GM18502 (cell line): Measurements from ENCODE around the gene SKP2.
"Not testable (repeated sequence)": the region's sequence is repeated elsewhere in the genome, so short reads cannot be mapped to it uniquely, and the experiment has no call there.

Source experiments
- ATAC-seq: cut with Tn5 transposase; IDR thresholded peaks from one replicate; pipeline ENCODE4 v1.9.1; 2021; ENCODE audit warnings: mild to moderate bottlenecking; ENCODE audit not compliant: unreplicated experiment, poor library complexity

SKP2 gene

DNA sequence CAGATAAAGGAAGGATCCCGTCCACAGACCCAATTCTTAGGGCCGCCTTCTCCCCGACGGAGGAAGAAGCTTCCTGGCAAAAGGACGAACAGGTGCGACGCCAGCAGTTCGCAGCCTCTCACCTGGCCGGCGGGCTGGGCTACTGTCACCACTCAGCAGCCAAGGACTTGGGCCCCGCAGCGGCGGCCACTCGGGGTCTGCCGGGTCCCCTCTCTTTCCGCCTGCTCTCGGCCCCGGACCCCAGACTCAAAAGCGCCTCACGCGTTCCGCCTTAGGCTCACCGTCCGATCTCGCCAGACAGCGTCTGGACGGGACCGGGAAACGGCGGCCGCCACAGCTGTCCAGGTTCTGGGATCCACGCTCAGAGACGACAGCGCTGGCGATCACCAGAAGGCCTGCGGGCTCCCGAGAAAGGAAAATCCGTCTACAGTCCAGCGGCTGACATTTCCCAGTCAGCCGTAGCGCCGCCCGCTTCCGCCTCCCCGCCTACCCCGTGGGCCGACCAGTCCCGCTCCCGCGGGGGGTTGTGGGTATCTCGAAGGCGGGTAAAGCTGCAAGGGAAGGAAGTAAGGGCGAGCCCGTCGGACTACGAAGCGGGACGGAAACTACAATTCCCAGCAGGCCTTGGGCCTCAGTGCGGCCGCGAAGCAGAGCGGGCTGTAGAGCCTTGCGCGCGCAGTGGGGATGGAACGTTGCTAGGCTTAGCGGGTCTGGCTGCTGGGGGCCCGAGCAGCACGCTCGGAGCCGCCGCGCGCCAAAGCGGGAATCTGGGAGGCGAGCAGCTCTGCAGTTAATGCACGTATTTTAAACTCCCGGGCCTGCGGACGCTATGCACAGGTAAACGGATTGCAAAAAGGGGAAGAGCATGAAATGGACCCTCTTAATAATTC is at the start of gene SKP2, which contains the start of gene LMBRD2:
SKP2 (plus strand) TSS at position 678 of the 890 bp plus-strand sequence; CDS start at position 830, 152 bp downstream.
LMBRD2 (minus strand) TSS at position 454 of the 890 bp plus-strand sequence. CDS start 8,538 bp downstream, outside the sequence.
- ATAC-seq: peak; percentile 99

DNA sequence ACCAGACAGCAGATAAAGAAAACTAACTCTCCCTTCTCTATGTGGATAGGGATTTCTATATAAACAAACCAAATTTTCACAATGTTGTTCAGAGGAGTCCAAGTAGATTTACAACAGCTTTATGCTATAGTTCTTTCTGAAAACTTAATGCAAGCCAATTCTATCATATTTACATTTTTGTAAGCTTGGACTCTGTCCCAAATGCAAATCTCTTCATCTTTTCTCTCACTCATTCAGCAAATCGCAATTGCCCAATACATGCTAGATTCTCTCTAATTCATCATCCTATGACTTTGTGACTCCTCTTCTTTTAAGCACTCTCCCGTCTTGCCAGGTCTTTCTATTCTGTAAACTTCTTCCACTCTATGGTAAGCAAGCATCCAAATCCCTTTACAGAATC is 46.1 kb upstream of the SKP2 start:
- no peak for ATAC-seq

DNA sequence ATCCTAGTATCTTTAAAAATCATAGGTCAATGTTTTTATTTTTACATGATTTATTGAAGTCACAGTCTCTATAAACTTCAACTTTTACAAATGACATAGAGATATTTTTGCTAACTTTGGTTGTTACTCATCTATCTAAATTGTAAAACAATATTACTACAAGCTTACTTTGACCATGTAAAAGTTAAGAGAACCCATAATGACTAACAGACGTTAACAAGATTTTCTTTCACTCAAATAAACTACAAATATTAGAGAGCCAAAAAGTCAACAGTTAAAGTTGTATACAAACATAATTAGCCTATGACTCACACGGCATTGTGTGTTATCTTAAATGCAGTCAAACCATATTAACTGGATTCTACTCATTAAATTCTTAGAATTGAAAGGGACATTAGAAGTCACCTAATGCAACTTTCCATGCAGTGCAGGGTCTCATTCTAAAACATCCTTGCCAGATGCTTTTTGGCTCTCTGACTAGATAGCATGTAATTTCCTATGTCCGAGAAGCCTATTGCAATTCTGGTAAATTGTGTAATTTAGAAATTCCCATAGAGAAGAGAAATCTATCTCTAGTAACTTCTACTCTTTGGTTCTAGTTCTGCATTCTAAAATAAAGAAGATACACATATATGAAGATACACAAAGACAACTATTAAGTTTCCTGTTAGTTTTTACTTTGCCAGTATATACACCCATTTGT is 43.0 kb upstream of the SKP2 start:
- ATAC-seq: no peak

DNA sequence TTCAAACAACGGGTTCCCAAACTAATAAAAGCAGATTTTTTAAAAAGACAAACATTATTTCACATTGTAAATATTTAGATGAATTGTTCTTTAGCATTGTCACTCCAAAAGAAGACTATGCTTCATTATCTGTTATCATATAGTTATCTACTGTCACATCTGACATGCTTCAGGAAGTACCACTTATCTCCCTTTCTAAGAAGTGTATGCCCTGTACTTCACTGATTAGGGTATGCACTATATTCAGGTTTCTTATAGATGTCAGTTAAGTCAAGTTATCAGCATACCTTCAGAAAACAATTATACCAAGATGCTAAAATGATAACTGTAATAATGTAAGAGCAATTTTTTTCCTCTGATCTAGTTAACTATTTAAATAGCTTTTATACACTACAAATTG is 40.7 kb upstream of the SKP2 start:
- no peak for ATAC-seq

DNA sequence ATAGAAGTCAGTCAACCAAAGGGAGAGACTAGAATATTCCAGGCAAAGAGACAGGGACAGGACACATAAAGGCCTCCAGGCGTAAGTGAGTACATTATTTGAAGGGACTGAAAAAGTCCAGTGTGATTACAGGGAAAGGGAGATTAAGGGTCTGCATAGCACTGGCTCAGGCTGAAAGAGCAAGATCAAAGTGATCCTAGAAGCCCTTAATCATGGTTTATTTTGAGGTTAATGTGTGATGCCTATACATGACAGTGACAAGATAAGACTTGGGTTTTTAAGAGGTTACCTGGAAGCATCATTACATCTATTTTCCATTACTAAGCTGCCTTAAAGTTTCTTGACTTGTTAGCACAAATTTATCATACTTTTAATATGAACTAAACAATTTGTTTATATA is 26.0 kb upstream of the SKP2 start:
- no peak for ATAC-seq

DNA sequence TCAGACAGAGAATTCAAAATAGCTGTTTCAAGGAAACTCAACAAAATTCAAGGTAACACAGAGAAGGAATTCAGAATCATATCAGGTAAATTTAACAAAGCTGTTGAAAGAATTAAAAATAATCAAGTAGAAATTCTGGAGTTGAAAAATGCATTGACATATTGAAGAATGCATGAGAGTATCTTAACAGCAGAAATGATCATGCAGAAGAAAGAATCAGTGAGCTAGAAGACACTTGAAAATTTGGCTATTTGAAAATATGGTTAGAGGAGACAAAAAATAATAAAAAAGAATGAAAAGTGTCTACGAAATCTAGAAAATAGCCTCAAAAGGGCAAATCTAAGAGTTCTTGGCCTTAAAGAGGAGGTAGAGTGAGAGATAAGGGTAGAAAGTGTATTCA is 23.1 kb upstream of the SKP2 start:
- no peak for ATAC-seq

DNA sequence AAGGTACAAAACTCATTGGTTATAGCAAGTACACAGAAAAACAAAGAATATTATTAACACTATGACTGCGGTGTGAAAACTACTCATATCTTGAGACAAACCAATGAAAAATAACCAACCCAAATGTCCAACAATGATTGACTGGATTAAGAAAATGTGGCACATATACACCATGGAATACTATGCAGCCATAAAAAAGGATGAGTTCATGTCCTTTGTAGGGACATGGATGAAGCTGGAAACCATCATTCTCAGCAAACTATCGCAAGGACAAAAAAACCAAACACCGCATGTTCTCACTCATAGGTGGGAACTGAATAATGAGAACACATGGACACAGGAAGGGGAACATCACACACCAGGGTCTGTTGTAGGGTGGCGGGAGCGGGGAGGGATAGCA is 22.2 kb upstream of the SKP2 start:
- not testable (repeated sequence) for ATAC-seq

DNA sequence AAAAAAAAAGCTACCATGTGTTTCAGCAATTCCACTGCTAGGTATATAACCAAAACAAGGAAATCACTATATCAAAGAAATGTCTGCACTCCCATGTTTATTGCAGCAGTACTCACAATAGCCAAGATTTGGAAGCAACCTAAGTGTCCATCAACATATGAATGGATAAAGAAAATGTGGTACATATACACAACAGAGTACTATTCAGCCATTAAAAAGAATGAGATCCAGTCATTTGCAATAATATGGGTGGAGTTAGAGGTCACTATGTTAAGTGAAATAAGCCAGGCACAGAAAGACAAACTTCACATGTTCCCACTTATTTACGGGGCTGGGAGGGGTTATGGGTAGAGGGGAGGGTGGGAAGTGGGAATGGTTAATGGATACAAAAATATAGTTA is 18.9 kb upstream of the SKP2 start:
- not testable (repeated sequence) for ATAC-seq

DNA sequence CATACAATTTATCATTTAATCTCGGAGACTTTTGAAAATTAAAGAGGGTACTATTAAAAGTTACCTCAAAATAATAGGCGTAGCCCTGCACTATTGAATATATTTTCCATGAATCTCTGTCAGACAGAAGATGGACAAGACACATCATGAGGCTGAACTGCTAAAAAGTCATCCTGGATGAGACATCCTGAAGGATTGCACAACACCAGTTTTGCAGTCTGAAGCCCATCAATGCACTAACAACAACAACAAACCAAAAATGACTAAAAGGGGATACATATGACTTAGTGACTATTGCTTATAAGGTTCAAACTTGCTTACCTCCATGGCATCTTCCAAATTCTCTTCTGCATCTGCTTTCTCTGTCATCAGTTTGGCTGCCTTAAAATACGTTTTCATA is 15.9 kb upstream of the SKP2 start:
- no peak for ATAC-seq

DNA sequence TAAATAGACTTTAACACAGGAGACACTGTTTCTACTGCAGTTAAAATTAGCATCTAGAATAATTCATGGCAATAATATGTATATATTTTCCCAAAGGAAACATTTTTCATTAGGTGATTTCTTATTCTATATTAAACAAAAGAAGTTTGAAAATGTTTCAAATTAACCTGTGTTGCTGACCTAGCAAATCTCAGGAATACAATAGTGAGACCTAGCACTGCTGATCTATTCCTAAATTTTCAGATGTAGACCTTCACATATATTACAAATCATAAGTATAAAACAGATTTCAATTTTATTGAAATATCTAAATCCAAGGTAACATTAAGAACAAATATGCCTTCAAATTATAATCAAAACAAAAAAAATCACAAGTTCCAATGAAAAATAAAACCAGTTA is 15.3 kb upstream of the SKP2 start:
- ATAC-seq: no peak

DNA sequence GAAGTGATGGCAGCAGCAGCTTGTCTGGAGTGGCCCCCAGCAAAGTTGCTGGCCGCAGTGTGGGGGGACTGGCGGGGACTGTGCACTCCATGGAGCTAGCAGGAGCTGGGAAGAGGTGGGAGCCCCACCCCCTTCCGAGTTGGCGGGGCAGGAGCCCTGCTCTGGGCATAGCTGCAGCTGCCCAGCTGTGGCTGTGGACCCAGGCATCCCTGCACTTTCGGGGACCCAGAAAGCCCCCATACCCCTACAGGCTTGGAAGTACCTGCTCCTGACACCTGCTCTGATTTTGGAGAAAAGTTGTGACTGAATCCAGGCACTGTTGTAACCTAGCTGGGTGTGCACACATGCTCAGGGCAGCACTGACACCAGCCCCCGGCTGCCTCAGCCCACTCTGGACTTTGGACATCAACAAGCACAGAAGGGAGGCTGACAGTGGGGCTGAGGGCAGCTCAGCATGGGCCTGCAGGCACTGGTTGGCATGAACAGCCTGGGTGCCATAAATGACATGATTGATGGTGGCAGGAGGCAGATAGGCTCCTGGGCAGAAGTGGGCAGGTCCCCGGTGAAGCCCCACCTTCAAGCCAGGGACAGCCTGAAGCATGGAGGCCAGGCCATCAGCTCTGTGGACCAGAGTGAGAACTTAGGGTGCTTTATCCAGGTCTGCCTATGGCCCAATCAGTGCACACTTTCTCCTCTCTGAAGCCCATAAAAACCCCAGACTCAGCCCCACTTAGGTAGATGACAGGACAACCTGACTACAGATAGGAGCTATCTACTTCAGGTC is 12.8 kb upstream of the SKP2 start:
- ATAC-seq: no peak

DNA sequence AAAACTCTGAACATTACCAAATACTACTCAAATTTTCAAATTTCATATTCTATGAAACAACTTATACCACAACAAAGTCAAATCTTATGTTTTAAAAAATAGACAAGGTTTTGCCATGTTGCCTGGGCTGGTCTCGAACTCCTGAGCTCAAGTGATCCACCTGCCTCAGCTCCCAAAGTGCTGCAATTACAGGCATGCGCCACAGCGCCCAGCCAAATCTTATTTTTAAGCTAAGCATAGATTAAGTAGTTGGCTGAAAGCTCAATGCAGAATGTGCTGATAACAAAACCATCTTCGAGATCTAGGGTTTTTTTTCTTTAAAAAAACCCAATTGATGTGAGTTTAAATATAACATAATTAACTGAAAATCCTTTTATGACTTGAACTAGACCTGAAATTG is 6.6 kb upstream of the SKP2 start:
- no peak for ATAC-seq

DNA sequence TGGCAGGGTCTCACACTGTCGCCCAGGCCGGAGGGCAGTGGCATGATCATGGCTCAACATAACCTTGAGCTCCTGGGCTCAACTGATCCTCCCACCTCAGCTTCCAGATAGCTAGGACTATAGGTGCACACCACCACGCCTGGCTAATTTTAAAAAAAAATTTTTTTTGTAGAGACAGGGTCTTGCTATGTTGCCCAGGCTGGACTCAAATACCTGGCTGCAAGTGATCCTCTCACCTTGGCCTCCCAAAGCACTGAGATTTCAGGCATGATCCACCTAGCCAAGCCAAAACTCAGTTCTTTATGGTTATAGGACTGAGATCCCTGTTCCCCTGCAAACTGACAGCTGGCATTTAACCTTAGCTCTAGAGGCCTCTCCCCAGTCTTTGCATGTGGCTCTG is 5.5 kb upstream of the SKP2 start:
- no peak for ATAC-seq

DNA sequence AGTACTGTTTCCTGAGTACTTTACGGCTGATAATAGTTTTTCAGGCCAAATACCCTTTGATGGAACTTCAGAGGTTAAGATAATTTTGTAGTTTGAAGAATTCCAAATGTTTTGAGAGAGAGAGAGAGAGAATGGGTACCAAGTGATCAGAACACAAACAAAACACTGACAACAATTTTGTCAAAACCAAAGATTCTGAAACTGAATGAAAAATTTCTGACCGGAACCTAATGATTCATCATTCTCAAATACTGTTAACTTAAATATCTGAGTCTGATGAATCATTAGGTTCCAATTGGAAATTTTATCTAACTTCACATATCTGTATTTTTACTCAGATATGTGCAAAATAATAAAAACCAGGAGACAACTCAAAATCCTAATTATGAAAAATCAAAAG is 4.2 kb upstream of the SKP2 start:
- ATAC-seq: no peak

DNA sequence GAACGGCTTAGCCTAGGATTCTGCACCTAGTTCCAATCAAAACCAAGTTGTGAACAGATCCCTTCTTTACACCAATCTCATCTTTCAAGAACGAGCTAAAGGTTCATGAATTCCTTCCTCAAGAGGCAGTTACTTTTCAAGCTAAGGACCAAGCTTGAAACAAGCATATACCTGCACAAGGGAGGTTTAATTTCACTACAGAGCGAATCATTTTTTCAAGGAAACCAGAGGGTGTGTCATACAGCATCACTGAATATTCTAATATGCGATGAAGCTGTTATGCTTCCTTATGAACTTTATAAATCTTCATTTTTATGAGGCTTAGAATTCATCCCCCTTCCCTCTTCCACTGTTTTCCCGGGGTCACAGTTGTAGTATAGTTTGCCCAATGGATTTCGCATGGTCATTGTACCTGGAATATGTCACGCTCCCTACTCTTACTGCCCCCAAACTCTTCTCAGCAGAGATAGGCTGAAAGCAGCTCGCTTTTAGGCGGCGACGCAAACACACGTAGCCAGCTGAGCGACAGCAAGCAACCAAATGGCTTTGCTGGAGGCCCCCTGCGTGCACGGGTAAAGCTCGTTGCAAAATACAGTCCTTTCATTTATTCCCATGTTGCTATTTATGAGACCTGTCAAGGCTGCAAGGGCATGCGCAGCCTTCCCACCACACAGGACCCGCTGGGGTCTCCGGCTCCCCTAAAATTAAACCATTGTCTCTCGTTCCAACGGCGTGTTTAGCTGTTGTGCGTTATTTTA is 1.1 kb upstream of the SKP2 start:
- ATAC-seq: peak; percentile 33

DNA sequence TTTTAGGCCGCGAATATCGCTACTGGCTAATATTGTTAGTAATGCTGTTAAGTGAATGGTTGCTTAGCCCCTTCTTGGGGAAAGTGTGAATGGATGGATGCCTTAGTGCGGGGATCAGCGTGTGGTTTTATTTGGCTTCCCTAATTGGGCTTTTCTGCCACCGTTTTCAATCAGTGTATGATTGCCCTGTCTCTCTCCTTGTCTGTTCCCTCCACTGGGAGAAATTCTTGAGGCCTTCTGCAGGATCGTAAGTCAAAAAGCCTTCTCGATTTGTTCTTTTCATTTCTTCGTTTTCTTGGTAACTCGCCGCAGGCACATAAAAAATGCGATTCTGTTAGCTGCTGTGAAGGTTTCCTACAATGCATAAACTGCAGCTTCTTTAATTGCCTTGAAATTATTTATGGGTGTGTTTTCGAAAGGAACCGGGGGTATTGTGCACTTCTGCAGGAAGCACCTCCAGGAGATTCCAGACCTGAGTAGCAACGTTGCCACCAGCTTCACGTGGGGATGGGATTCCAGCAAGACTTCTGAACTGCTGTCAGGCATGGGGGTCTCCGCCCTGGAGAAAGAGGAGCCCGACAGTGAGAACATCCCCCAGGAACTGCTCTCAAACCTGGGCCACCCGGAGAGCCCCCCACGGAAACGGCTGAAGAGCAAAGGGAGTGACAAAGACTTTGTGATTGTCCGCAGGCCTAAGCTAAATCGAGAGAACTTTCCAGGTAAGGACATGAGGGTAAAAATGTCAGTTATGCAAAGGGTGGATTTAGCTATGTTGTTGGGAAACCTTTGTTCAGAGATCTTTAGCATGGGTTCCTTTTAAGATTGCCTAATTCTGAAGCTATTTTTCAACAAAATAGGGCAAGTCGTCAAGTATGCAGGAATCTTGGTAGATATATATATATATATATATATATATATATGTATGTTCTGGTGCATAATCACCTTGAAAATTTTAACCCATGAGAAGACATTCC is 700 bp downstream of the SKP2 start:
- peak; percentile 8 for ATAC-seq

DNA sequence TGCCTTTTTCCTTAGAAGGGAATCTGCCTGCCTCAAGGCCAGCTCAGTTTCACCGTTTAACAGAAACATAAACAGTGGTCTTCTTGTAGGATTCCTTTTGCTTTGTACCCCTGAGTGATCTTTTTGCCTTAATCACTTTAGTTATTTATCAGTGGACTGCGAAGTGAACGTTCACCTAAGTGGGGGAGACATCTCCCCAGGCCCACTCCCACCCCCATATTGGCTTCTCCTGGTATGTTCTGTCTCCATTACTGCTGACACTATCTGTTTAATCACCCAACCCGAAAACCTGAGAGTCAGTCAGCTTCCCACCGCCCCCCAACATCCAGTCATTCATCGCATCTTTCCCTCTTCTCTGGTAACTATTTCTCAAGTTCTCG is 1.4 kb downstream of the SKP2 start:
- no peak for ATAC-seq

DNA sequence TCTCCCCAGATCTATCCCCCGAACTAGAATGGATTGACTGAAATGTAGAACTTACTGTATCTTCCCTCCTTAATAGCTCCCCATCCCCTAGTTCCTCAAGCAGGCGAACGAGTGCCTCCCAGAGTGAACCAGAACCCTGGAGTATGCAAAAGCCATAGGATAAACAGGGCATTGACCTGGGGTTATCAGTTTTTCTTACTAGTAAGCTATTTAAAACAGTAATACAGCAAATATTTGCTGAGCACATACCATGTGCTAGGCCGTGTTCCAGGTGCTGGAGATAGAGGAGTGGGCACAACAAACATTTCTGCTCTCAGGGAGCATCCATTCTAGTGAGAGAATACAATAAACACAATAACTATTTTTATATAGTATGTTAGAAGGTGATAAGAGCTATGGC is 1.8 kb downstream of the SKP2 start:
- no peak for ATAC-seq

DNA sequence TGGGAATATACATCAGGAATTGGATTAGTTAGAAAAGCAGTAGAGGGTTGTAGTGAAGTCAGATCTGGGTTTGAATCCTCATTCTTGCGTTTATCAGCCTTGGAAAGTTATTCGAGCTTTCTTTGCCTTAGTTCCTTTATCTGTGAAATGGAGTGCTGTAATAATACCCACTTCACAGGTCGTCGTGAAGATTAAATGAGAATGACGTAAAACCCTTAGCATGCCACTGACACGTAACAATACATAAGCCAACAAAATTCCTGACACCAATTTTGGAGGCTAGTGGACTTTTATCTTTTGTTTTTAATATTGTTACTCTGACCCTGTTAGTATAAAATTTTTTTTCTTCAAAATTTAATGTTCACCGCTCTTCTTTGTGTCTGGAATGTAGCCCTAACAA is 3.4 kb downstream of the SKP2 start:
- no peak for ATAC-seq
